Measurements from ENCODE around the gene AGPS.
"Not testable (repeated sequence)": the region's sequence is repeated elsewhere in the genome, so short reads cannot be mapped to it uniquely, and the experiment has no call there.

The AGPS gene

DNA sequence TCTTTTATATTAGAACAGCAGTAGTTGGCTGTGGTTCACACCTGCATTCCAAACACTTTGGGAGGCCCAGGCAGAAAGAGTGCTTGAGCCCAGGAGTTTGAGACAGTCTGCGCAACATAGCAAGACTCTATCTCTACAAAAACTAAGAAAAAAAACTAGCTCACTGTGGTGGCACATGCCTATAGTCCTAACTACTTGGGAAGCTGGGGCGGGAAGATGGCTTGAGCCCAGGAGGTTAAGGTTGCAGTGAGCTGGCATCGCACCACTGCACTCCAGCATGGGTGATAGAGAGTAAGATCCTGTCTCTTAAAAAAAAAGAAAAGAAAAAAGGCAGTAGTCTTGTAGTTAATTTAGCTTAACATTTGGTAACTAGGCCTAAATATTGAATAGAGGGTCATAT, 136.6 kb downstream of the AGPS start:
- no peak for DNase-seq (ENCODE audit: low spot score)

DNA sequence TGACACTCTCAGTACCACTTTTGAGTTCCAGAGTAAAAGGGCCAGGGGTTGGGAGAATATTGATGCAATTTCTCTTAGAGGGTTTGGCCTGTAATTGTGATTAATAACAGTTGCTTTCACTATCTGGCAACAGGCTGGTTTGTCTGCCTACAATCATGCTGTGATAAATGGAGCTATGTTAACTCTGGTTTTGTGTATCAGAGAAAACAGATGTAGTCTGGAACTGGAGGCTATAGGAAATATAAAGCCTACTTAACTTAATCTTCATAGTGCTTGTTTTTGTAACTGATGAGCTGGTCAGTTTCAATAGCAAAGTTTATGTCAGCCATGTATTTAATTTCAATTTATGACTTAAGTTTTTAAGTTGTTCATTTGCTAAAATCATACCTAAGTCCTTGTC, 138.0 kb downstream of the AGPS start:
- DNase-seq (ENCODE audit: low spot score) = no peak

DNA sequence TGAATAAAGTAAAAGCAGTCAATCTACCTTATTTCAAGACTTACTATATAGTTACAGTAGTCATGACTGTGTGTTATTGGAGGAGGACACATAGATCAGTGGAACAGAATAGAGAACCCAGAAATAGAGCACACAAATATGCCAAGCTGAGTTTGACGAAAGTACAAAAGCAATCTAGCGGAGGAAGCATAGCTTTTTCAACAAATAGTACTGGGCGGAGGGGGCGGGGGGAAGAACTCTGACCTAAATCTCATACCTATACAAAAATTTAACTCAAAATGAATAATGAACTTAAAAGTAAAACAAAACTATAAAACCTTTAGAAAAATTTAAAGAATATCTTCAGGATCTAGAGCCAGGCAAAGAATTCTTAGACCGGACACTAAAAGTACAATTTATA, 139.1 kb downstream of the AGPS start:
- DNase-seq (ENCODE audit: low spot score) = no peak

DNA sequence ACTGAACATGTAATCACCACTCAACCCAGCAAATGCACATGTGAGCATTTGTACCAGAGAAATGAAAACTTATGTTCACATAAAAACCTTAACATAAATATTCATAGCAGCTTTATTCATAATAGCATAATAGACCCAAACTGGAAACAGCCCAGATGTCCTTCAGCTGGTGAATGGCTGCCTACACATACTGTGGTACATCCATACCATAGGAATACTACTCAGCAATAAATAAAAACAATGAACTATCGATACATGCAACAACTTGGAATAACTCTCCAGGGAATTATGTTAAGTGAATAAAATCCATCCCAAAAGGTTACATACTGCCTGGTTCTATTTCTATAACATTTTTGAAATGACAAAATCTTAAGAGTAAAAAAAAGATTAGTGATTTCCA, 140.0 kb downstream of the AGPS start:
- DNase-seq (ENCODE audit: low spot score) = no peak

DNA sequence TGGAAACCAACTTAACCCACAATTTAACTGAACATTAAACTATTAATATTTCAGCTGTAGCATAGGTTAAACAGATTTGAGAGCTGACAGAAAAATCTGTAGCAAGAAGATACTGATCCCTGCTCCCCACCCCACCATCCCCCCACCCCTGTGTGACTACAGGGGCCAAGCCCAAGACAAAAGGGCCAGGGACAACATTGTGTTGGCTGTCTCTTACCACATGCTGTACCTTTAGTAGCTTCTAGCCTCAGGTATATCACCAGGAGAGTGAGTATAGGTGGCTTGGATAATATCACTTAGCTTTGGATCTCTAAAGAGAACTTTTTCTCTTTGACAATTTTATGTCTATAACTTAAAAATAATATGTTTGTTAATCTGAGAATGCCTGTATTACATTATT, 140.7 kb downstream of the AGPS start:
- no peak for DNase-seq (ENCODE audit: low spot score)

DNA sequence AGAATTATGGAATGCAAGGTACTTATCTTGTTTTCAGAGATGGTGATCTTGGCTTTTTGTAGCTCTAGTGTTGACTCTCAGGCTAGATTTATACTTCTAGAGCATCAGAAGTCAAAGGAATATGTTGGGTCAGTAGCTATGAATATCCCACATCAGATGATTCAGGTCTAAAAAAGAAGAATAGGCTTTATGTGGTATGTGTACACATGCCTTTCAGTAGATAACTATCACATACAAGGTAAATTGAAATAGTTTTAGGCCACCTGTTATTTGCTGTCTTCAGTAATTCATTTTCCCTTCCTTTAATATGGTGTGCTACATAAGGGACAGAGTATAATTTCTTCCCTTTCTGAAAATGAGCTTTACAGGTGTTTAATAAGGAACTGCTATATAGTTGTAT, 142.4 kb downstream of the AGPS start:
- no peak for DNase-seq (ENCODE audit: low spot score)

DNA sequence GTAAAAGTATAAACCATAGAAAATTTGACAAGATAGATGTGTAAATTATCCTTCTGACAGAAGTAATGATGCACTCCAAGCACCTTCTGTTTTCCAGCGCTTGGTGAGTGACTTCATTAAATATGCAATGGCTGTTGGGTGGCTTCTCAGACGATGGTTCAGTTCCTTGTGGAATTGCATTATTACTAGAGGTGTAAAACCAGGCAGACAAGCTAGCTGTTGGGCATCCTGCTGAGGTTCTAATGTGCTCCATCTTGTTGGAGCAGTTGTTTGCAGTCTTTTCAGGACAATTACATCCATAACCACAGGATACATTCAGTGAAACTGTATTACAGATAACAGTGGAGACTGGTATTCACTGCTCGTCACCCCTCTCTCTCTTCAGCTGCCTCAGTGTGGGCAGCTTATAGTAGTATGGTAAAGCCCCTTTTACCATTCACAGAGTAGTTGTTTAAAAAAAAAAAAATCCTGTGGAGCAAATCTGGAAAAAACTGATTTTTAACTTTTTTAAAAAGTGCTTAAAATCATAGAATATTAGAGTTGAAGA, 143.5 kb downstream of the AGPS start:
- DNase-seq (ENCODE audit: low spot score) = no peak

DNA sequence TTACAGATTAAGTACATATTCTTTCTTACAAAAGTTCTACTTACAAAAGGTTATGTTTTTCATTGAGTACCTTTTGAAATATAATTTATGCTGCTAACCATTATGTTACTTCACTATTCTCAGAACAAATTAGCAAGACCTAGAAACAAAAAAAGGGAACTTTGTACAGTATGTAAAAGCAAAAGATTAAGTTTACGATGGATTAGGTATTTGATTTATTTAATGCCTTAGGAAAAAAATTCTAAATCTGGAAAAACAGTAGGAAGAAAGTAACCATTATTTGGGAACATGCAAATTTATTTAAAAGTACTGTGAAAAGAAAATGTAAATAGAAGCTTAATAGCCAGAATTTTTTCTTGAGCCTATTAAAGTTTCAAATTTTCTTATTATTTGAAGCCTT, 144.6 kb downstream of the AGPS start:
- no peak for DNase-seq (ENCODE audit: low spot score)

DNA sequence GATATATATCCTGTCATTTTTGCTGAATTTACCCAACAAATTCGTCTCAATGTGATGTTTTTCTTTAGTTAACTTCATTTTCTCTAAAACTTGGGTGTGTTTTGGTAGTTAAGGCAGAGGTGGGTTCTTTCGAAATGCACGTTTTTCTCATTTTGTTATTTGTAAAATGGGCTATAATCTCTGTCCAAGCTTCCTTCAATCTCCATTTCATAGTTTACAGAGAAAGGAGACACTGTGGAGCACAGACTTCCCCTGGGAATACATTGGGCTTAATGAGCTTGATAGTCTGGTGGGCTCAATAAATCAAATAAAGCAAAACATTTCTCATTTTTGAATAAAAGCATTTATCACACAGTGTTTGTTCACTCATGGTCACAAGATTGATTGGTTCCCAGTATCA, 145.1 kb downstream of the AGPS start:
- DNase-seq (ENCODE audit: low spot score) = no peak

DNA sequence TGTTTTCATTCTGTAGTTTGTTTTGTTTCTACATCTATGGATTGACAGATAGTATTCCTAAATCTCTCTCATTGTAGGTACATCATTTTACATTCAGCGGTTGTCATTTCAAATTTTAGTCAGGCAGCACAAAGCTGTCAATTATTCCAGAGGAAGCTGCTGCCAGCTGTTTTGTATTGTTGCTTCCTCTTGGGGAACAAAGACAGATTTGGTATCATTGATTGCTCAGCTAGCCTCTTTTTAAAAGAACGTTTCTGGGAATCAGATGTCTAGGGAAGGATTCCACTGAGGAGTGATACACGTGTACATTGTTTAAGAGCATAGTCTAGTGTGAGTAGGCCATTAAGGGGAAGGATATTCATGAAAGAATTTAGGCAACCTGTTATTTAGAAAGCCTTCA, 145.8 kb downstream of the AGPS start:
- DNase-seq (ENCODE audit: low spot score) = peak; percentile 20

DNA sequence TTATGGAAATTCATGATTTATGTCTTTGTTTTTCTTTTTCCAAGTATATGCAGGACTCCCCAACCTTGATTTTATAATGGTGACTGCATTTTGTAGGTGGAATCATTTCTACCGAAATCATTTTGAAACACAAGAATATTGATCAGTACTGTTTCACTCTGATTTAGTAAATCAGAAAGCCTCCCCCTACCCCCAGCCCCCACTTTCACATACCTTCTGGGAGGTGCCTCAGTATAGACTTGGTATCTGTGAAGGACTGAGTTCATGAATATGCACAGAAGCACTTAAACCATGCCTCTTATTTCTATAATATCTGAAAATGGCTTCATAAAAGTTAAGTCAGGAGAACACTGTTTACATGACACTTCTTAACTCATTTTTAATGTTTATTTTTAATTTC, 147.7 kb downstream of the AGPS start:
- no peak for DNase-seq (ENCODE audit: low spot score)

DNA sequence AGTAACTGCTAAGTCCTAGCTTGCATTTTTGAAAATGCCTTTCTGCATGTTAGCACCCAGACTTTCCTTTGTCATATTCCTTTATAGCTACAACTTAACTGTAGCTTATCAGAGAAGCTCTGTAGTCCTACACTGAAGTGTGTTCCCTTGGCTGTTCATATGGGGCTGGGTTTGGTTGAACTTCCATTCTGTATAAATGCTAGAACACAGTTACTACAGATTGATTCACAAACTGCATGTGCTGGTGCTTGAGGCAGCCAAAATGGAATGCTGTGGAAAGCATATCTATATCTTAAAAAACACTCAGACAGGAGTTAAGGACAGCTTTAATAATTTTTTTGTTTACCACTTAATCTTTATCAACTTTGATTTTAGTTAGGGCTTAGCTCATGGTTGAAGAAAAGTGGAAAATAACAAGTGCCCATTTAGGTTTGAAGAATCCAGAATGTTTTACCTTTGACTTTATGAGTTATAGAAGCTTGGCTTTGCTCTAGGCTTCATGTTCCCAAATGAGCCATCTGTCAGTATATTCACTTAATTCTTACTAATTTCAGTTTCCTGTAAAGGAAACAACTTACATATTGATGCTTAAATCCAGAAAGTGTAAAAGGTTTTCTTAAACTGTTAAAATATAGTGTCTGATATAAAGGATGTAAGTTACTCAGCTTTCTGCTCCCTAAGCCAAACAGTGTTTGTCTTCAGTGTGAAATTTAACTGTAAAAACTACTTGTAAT, 148.9 kb downstream of the AGPS start:
- no peak for DNase-seq (ENCODE audit: low spot score)

DNA sequence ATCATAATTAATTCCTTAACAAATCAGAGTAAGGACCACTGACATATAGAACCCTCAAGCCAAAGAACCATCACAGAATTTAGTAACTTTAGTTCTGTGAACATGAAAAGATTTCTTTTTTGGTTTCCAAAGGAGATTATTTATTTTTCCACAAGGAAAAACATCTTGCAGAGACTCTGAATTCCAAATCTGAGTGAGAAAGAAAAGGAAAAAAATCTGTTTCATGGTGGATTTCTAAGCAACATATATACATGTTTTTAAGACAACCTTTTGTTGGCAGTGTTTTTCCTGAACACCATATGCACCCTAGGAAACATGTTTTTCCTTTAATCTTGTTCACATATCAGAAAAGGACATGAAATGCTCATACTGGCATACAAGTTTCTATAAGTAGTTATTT, 149.8 kb downstream of the AGPS start:
- no peak for DNase-seq (ENCODE audit: low spot score)

DNA sequence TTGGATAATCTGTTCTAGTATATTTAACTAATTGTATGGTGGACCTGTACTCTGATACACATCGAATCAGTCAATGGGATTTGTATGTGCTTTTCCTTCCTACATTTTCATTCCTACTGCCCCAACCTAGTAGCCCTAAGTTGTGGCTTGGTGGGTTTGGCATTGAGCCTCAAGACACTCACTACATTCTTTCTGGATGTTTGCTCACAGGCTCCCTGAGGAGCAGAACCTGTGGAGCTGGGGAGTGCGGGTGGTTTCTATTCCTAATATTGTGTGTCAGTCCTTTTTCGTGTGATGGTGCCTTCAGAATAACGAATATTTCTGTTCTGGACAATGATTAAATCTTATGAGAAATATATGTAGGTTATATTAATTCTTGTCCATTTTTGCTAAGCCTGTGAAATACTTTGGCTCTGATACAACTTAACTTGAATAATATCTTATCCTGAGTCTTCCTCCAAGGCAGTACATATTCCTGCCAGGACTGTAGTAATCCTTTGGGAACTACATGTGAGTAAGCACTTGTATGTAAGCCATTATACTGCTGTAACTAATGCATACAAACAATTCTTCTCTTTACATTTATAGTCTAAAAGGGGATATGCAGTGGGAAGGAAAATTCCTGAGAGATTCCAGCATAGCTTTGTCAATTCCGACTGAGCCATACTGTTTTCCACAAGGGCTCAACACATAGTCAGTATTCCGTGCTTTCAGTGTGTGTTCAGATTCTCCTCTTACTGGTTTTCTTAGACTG, 150.6 kb downstream of the AGPS start:
- DNase-seq (ENCODE audit: low spot score) = no peak

DNA sequence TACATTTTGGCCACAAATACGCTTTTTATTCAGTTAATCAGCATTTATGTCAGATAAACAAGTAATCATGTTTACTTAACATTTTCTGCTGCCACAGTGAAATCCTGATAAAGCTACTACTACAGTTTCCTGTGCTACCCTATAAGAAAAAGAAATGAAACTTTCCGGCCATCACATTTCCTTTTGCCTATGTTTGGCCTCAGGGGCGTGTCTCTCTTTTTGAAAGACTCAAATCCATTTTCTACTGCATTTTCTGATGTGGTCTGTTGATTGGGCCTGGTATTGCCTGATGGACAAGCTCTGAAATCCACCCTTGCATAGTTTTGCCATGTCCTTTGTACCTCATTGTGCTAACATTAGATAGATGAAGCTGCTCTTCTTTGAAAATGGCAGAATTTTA, 152.6 kb downstream of the AGPS start:
- DNase-seq (ENCODE audit: low spot score) = no peak

DNA sequence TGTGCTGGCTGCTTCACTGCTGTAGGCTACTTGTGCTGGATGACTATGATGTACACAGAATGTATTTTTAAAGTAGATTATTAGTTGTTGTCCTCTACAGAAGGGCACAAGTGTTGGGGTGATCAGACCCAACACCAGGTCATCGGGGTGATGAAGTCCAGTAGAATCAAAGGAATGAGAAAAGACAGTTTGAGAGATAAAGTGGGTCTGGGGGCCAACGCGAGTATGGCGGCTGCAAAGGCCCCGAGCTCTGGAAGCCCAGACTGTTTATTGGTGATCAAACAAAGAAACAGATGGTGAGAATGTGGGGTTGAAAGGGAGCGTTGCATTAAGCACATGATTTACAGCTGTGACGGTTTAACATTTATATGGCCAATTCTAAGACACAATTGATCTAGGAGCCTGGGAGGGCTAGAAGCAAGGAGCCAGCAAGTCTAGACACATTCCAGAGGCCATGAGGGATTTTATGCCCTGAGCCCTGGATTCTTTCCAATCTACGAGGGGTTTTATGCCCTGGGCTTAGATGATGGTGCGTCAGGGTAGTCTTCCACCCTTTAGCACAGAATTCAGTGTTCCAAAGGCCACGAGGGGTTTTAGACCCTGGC, 153.5 kb downstream of the AGPS start:
- no peak for DNase-seq (ENCODE audit: low spot score)

DNA sequence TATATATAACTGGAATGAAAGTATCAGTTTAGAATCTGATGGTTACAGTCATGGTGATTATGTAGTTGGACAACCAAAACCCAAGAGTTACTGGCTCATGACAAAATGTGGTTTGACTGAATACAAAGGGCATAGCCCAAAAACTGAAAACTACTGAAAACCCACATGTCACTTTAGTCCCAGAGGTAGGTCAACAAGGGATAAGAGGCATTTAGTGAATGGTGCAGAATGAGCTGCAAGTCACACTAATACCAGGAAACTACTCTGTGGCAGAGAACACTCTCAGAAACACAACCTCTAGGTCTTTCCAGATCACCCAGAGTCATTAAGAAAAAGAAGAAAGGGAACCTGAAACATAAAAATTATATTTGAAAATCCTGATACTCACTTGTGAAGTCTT, 154.5 kb downstream of the AGPS start:
- DNase-seq (ENCODE audit: low spot score) = no peak

DNA sequence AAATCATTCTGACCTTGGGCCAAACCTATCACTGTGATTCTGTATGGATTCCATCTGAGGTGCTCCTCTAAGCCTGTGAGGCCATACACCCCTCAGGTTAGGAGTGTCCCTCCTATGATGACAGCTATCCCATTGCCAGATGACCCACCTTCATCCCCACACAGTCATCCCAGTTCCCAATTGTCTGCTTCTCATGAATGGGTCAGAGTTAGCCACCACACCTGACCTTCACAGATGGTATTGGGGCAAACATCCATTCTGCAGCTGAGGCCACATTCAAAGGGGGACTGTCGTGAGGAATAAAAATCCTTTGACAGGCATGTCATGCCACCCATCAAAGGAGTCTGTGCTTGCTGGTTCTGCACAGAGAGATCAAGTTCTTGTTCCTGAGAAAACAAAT, 155.2 kb downstream of the AGPS start:
- DNase-seq (ENCODE audit: low spot score) = no peak

DNA sequence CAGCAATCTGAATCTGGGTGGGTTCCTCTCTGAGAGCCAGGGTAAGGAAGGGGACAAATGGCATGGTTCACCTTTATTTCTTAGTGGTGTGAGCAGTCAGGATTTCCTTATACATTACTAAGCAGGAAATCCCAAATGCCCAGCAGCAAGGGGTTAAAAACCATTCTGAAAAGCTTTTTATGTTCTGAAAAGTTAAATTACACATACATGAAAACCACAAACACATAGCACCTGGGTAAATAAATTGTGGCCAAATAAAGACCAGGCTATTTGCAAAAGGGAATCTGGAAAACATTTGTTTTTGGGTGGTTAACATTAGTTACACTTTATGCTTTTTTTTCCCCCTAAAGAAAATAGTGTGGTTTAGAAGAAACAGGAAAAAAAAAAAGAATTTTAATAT, 156.1 kb downstream of the AGPS start:
- DNase-seq (ENCODE audit: low spot score) = no peak

DNA sequence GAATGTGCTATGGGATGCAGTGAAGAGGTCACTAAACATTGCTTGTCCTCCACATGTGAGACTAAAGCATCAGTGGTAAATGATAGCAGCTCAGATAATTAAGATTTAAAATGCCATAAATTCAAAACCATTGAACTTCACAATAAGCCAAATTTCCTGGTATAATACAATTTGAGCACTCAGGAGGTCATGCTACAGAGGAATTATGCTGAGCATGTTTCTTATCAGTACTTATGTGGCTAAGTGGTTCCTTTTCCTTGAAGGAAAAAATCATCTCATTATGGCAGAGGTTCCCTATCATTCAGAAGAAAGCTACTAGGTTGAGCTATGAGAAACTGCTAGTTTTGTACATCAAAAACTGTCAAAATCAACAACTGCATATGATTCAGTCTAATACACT, 156.6 kb downstream of the AGPS start:
- no peak for DNase-seq (ENCODE audit: low spot score)

DNA sequence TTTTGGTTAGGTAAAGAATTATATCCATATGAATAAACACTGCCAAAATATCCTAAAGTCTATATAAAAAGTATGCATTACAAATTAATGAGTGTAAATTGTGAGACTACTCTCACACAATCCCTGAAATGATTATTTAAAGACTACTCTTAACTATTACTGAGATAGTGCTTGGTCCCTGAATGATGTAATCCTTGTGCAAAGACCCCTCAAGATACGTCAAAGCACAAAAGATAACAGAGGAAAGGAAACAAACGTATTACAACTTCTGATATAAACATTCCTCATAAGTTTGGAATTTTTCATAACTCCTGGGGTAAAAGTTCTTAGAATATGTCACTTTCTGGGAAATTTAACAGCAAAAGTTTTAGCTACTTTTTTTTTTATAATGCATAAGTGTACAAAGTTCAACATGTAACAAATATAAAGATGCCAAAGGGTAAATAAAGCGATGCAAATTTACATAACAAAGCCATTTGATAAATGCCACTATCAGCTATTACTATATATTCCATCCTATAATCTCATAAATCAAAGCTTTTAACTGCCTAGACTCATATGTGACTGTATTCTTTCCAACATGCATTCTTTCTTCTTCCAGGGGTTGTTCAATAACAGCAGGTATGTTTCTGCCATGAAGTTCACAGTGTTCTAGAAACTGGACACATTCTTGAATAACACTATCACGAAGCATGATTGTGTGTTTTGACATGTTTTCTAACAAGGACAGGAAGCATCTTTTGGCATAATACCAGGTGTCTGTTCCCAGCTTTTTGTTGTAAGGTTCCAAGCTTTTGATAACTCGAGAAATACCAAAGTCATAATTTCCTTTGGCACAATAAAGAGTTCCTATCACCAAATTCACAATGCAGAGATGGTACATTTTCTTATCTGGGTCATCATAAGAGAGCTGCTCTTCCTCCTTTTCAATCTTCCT, 158.0 kb downstream of the AGPS start:
- DNase-seq (ENCODE audit: low spot score) = no peak

DNA sequence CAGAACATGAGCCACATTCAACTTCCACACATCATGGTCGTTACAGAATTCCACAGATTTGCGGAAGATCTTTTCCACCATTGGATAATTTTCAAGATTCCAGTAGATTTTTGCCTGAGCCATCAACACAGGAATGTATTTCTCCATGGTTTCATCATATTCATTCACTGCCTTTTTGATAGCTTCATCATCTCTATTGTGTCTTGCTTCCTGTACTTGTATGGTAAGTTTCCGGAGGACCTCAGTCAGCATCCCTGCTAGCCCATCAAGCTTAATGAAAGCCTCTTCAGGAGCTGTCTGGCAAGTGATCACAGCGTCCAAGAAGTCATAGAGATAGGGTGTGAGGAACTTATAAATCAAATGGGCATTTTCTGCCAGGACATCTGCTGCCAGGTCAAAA, 158.8 kb downstream of the AGPS start:
- not testable (repeated sequence) for DNase-seq (ENCODE audit: low spot score)

Measured in globus pallidus (tissue), 1 donor.